ENCODE measurements around the gene PHACTR3.

Gene PHACTR3

DNA sequence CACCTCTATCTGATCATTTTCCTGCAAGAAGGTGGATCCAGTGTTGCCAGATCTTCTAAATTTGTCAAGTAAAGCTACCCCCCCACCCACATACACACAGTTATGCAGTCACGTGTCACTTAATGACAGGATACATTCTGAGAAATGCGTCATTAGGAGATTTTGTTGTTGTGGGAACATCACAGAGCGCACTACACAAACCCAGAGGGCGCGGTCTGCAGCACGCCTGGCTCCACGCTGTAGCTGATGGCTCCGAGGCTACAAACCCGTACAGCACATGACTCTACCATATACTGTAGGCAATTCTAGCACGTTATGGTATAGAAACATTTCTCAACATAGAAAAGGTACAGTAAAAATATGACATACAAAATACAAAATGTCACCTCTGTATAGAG is 202.2 kb downstream of the PHACTR3 start:
- DNase-seq: no peak

- no peak for DNase-seq
Observed at GRCh38 chr20:59807909-59808728, 203.8 kb downstream of the PHACTR3 start.

GRCh38 chr20:59808729-59809381 is 204.5 kb downstream of the PHACTR3 start:
- no peak for DNase-seq

GRCh38 chr20:59809630-59810448 is 205.5 kb downstream of the PHACTR3 start:
- DNase-seq: no peak

DNA sequence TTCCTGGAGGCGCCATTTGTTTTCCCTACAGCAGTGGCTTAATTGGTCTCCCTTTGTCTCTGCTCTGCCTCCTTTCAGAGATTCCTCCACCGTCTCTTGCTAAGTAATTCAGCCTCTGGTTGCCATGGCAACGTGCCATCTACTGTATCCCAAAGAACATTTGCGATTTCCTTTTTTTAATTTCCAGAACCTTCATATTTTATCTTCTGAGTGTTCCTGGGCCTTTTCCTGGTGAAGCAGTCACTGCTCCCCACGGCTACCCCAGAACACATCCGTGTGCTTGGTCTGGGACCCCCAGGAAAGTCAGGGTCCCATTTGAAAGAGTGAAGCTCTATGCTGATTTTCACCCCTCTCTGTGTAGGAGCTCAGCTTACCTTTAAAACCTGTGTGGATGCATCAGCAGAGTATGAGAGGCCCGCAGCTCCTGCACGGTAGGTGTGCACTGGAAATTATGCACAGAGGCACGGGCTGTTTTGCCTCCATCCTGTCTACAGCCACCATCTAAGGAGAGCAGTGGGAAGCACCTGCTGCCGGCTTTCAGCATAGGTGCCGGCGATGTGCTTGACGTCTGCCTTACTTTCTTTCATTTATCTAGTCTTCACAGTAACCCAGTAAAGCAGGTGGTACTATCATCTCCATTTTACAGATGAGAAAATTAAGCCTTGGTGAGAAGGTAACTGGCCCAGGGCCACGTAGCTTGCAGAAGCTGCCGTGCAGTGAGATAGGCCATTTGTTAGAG is 206.3 kb downstream of the PHACTR3 start:
- DNase-seq: no peak

GRCh38 chr20:59811681-59812171 is 207.4 kb downstream of the PHACTR3 start:
- no peak for DNase-seq

DNA sequence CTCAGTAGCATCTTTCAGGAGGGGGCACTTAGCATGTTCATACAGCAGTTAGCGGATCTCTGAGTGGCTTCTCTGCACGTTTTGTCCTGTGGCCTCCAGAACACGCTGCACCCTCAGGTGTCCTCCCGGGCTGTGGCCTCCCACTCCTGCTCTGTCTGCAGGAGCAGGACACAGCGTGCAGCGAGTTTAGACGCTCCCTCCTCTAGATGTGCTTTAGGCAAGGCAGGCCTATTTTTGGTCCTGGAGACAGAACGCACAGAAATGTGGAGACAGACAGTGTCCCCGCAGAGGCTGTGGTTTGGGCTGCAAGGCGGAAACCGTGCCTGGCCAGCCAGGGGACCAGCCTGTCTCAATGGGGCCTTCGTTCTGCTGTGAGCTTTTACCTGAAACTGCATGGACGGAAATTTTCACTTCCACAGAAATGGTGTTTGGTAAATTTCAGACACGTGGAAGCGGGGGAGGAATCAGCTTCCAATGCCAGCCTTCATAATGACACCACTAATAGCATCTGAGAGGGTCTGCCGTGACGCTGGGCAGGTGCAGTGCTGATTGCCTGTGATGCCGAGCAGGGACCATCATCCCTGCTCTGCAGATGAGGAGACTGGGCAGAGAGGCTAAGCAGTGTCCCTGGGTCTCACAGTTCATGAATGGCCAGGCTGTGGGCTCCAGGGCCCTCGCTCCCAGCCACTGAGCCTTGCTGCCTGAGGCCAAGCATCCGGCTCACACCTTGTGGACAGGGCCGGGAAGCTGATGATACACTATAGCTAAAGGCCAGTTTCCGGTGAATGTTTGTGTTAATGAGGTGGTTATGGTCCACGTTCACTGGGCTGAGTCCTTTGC is 208.2 kb downstream of the PHACTR3 start:
- no peak for DNase-seq

DNA sequence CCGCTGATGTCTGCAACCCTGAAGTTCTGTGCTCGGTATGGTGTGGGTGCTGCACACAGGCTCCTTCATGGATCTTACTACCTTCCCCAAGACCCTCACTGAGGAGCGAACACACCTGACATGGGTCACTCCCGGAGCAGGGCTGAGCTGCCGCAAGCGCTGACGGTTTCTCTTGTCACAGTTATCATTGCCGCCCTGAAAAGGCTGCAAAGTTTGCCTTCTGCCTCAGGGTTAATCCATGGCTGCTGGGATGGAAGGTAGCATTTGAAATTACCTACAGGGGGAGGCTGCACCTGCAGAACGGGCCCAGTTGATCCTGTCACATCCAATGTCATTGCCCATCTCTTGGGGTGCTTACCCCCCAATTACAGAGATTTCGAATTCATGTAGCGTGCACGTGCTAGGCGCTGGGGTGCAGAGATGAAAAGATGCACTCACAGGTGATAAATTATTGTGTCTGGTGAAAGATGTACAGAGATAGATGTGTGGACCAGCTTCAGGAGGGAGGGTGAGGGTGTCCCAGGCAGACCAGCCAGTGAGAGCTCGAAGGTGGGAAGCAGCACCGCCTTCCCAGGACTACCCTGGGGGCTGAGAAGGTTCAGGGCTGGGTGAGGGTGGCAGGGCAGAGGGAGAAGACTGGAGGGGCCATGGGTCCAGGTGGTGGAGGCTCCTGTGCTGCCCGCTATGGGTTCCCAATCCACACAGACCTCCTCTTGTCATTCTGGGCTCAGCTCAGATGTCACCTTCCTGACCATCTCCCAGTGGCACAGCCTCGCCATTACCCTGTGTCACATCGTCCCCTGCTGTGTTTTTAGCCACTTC is 209.0 kb downstream of the PHACTR3 start:
- DNase-seq: no peak

- no peak for DNase-seq
Observed at GRCh38 chr20:59813948-59814839, 209.9 kb downstream of the PHACTR3 start.

GRCh38 chr20:59814840-59815340 is 210.6 kb downstream of the PHACTR3 start:
- no peak for DNase-seq

GRCh38 chr20:59816146-59816738 is 211.9 kb downstream of the PHACTR3 start:
- DNase-seq: no peak

- no peak for DNase-seq
Observed at GRCh38 chr20:59817406-59817805, 213.1 kb downstream of the PHACTR3 start.

DNA sequence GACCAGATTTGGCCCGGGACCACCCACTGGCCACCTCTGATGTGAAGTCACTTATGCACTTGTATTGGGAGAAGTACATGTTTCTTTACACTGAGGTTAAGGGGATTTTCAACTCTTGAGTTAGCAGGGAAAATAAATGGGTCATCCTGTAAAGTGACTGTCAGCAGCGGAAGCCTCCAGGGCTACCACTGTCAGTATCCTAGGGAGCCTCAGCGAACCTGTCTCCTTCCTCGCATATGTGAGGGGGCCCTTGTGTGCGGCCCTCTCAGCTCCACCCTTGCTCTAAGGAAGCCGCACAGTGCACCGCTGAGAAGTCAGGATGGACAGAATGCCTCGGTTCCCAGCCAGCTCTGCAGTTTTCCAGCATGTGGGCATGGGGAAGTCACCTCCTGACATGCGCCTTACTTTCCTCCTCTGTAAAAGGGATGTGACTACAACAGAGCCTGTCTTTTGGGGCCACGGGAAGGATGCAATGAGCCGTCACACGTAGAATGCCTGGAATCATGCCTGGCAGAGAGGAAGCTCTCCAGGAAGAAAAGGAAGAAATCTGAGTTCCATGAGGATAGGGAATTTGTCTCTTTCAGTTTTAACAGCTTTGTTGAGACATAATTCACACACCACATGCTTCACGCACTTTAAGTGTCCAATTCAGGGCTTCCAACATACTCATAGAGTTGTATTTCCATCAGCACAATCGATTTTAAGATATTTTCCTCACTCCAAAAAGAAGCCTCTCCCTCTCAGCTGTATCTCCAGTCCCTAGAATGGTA is 213.7 kb downstream of the PHACTR3 start:
- DNase-seq: no peak

DNA sequence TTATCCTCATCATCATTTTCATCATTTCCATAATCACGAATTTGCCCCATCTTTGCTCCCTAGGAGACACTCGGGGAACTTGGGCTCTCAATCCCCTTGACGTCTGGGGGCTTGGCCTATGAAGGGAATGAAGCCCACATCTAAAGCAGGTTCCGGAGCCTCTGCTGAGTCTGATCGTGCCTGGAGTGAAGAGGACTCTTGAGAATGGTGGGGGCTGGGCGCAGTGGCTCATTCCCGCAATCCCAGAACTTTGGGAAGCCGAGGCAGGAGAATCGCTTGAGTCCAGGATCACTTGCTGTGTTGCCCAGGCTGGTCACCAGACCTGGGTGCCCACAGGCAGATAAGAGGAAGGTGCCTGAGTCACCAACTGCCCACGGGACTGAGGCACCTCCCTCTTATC is 214.6 kb downstream of the PHACTR3 start:
- no peak for DNase-seq

- DNase-seq: no peak
Observed at GRCh38 chr20:59819496-59820203, 215.3 kb downstream of the PHACTR3 start.

DNA sequence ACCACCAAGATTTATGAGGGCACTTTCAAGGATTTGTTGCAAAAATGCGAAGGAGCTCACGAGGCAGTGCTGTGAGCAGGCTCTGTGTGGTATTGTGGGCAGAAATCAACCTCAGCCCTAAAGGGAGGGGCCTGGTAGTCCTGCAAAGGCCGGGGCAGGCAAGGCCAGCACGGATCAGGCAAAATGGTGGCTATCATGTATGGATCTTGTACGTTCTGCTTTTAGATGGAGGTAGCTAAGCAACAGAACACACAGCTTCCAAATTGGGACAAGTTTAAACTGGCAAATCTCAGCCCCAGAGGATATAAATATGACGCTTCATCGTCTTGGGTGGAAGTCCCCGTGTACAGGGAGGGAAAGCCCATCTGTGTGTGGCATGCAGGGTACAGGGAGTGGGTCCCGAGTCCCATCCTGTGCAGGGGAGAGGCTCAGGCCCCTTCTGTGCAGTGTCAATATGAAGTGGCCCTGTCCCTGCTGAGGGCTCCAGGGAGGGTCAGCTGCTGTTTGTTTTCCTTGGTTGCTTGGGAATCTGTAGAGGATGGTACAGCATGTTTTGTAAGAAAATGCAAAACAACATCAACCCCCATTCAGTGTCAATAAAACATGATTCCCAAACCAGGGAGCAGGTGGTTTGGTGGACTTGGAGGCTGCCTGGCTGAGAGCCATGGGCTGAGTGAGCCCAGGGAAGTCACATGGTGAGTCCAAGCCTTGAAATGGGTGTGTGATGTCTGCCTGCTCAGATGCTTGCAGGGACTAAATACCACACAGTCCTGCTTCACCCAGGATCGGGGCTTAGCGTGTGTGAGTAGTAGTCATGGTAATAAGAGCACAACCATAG is 216.1 kb downstream of the PHACTR3 start:
- DNase-seq: no peak

- DNase-seq: no peak
Observed at GRCh38 chr20:59821201-59821600, 216.9 kb downstream of the PHACTR3 start.
